Measurements from ENCODE around the gene PCDHB9. TPM values are rescaled to one million over a fixed set of nuclear protein-coding genes. Genes with fewer than 3 reads are reported as not detected.

Gene PCDHB9
- total RNA-seq, 1 donor, result under 0.01 TPM

GRCh38 chr5:141236516-141237313, 49.8 kb downstream of the PCDHB9 start:
- H3K4me3 ChIP-seq (ENCODE audit: low read depth, low read length), result no peak overlapping the region
- TF ChIP-seq CTCF (IDR thresholded peaks at IDR 0.05; ENCODE audit: insufficient read depth, low read depth, low read length), result no peak
- DNase-seq (ENCODE audit: low read depth), result no peak

Other genes starting within 250 kb of the PCDHB9 start
- under 0.01 TPM in 2 replicates for gene PCDHAC2, start 220.7 kb upstream of the PCDHB9 start, total RNA-seq
- not detected in 2 replicates for gene PCDHB1, start 135.8 kb upstream of the PCDHB9 start, total RNA-seq
- gene PCDHB2, start 92.5 kb upstream of the PCDHB9 start, total RNA-seq, result under 0.01 and 0.32 TPM in 2 replicates
- 0.32 and 0.43 TPM in 2 replicates for gene PCDHB3, start 86.7 kb upstream of the PCDHB9 start, total RNA-seq
- under 0.01 TPM in 2 replicates for gene PCDHB4, start 65.3 kb upstream of the PCDHB9 start, total RNA-seq
- under 0.01 and 0.32 TPM in 2 replicates for gene PCDHB5, start 52.0 kb upstream of the PCDHB9 start, total RNA-seq
- under 0.01 TPM in 2 replicates for gene PCDHB6, start 37.1 kb upstream of the PCDHB9 start, total RNA-seq
- gene PCDHB7, start 14.5 kb upstream of the PCDHB9 start, total RNA-seq, result under 0.01 and 0.43 TPM in 2 replicates
- under 0.01 TPM in 2 replicates for gene PCDHB8, start 9.4 kb upstream of the PCDHB9 start, total RNA-seq
- gene PCDHB16, start 4.8 kb upstream of the PCDHB9 start, total RNA-seq, result under 0.01 and 0.32 TPM in 2 replicates
- under 0.01 and 0.32 TPM in 2 replicates for gene PCDHB10, start 5.2 kb downstream of the PCDHB9 start, total RNA-seq
- gene PCDHB11, start 12.5 kb downstream of the PCDHB9 start, total RNA-seq, result 0.32 TPM in 1 of 2 replicates, not detected in the other
- under 0.01 TPM in 1 of 2 replicates, not detected in the other for gene PCDHB12, start 21.6 kb downstream of the PCDHB9 start, total RNA-seq
- gene PCDHB13, start 26.8 kb downstream of the PCDHB9 start, total RNA-seq, result under 0.01 and 0.32 TPM in 2 replicates
- 0.32 and 0.43 TPM in 2 replicates for gene PCDHB14, start 36.2 kb downstream of the PCDHB9 start, total RNA-seq
- under 0.01 TPM in 2 replicates for gene PCDHB15, start 58.2 kb downstream of the PCDHB9 start, total RNA-seq
- under 0.01 and 0.64 TPM in 2 replicates for gene SLC25A2, start 116.9 kb downstream of the PCDHB9 start, total RNA-seq
- gene TAF7, start 133.6 kb downstream of the PCDHB9 start, total RNA-seq, result 49.3 and 73.0 TPM in 2 replicates
- 0.64 and 0.86 TPM in 2 replicates for gene PCDHGA1, start 143.4 kb downstream of the PCDHB9 start, total RNA-seq
- 2.6 and 3.0 TPM in 2 replicates for gene PCDHGA2, start 151.6 kb downstream of the PCDHB9 start, total RNA-seq
- gene PCDHGA3, start 156.7 kb downstream of the PCDHB9 start, total RNA-seq, result 3.2 and 4.3 TPM in 2 replicates
- gene PCDHGB1, start 162.9 kb downstream of the PCDHB9 start, total RNA-seq, result 2.2 and 2.3 TPM in 2 replicates
- 4.5 and 7.3 TPM in 2 replicates for gene PCDHGA4, start 167.9 kb downstream of the PCDHB9 start, total RNA-seq
- 2.3 and 2.6 TPM in 2 replicates for gene PCDHGB2, start 172.8 kb downstream of the PCDHB9 start, total RNA-seq
- 1.3 and 1.9 TPM in 2 replicates for gene PCDHGA5, start 177.0 kb downstream of the PCDHB9 start, total RNA-seq
- 3.9 and 5.2 TPM in 2 replicates for gene PCDHGB3, start 183.1 kb downstream of the PCDHB9 start, total RNA-seq
- gene PCDHGA6, start 186.7 kb downstream of the PCDHB9 start, total RNA-seq, result 4.7 and 4.8 TPM in 2 replicates
- 3.5 and 4.5 TPM in 2 replicates for gene PCDHGA7, start 195.6 kb downstream of the PCDHB9 start, total RNA-seq
- gene PCDHGB4, start 200.5 kb downstream of the PCDHB9 start, total RNA-seq, result 11.0 and 13.4 TPM in 2 replicates
- 3.0 and 3.2 TPM in 2 replicates for gene PCDHGA8, start 205.5 kb downstream of the PCDHB9 start, total RNA-seq
- 23.2 and 25.0 TPM in 2 replicates for gene PCDHGB5, start 210.8 kb downstream of the PCDHB9 start, total RNA-seq
- gene PCDHGA9, start 215.6 kb downstream of the PCDHB9 start, total RNA-seq, result 4.7 and 5.2 TPM in 2 replicates
- 4.2 and 4.3 TPM in 2 replicates for gene PCDHGB6, start 220.9 kb downstream of the PCDHB9 start, total RNA-seq
- gene PCDHGA10, start 225.8 kb downstream of the PCDHB9 start, total RNA-seq, result 11.7 and 12.2 TPM in 2 replicates
- gene PCDHGB7, start 230.5 kb downstream of the PCDHB9 start, total RNA-seq, result 11.2 and 12.6 TPM in 2 replicates
- 11.0 and 15.5 TPM in 2 replicates for gene PCDHGA11, start 233.9 kb downstream of the PCDHB9 start, total RNA-seq
- 15.5 and 18.7 TPM in 2 replicates for gene PCDHGA12, start 243.3 kb downstream of the PCDHB9 start, total RNA-seq

Data from fibroblast of villous mesenchyme (primary cell).